IMR-90 (cell line): ENCODE results near the gene BRINP3. TPM values are rescaled to one million over a fixed set of nuclear protein-coding genes. Genes with fewer than 3 reads are reported as not detected.

Experiments used
- ATAC-seq: fragments of 200-7000 bp; cut with Tn5 transposase; 2 replicates; pipeline ENCODE4 v1.9.1; 2020; ENCODE audit warnings: low read depth, mild to moderate bottlenecking, moderate library complexity
- BruUV-seq: library from RNA; stranded (reverse); fragments of 400-500 nt; replicated peaks from 2 replicates; lab custom pipeline; 2021; lab: Mats Ljungman, UMichigan
- CTCF ChIA-PET: fragments of 300-600 bp; formaldehyde crosslinking; extraction: SDS; loops from one replicate; lab custom pipeline; 2021; ENCODE audit warnings: antibody characterized with exemption; lab: Yijun Ruan, JAX
- POLR2A ChIA-PET: fragments of 300-600 bp; sonication (Branson Sonifier 250); formaldehyde crosslinking; loops from one replicate; lab custom pipeline; 2022; ENCODE audit warnings: antibody characterized with exemption; ENCODE audit not compliant: unreplicated experiment; lab: Charles Lee
- DNase-seq: peaks from one replicate; pipeline ENCODE4 v3.0.0; 2013
- H2AFZ ChIP-seq: replicated peaks from 2 replicates; pipeline ENCODE3; 2013; ENCODE audit warnings: low read length, mild to moderate bottlenecking; ENCODE audit not compliant: poor library complexity
- H2AK5ac ChIP-seq: 2 replicates; pipeline ENCODE4 v1.6.1; 2013; ENCODE audit warnings: low read depth, low read length, inconsistent platforms
- H2AK9ac ChIP-seq: replicated peaks from 2 replicates; pipeline ENCODE3; 2013; ENCODE audit warnings: mild to moderate bottlenecking, low read depth, low read length, moderate library complexity; ENCODE audit not compliant: poor library complexity
- H2BK120ac ChIP-seq: 2 replicates; pipeline ENCODE4 v1.6.1; 2013; ENCODE audit warnings: low read depth, low read length, inconsistent platforms
- H2BK15ac ChIP-seq: 3 replicates; pipeline ENCODE4 v1.6.1; 2013; ENCODE audit warnings: low read depth, low read length, inconsistent platforms
- H2BK20ac ChIP-seq: 2 replicates; pipeline ENCODE4 v1.6.1; 2013; ENCODE audit warnings: low read depth, mild to moderate bottlenecking, inconsistent platforms, low read length, moderate library complexity
- H2BK5ac ChIP-seq: 2 replicates; pipeline ENCODE4 v1.6.1; 2013; ENCODE audit warnings: mild to moderate bottlenecking, low read depth, low read length, inconsistent platforms; ENCODE audit not compliant: poor library complexity, severe bottlenecking
- H3K14ac ChIP-seq: replicated peaks from 2 replicates; pipeline ENCODE4 v1.6.1; 2013; ENCODE audit warnings: low read depth, low read length, inconsistent platforms
- H3K18ac ChIP-seq: 2 replicates; pipeline ENCODE4 v1.6.1; 2013; ENCODE audit warnings: low read depth, low read length, control low read depth
- H3K23ac ChIP-seq: 2 replicates; pipeline ENCODE4 v1.6.1; 2013; ENCODE audit warnings: low read depth, low read length, inconsistent platforms
- H3K27ac ChIP-seq: 2 replicates; pipeline ENCODE4 v1.5.1; 2013; ENCODE audit warnings: mild to moderate bottlenecking, control low read depth, low read length; ENCODE audit not compliant: insufficient read depth
- H3K27me3 ChIP-seq: 2 replicates; pipeline ENCODE4 v1.6.1; 2013; ENCODE audit warnings: low read length; ENCODE audit not compliant: control insufficient read depth, insufficient read depth
- H3K36me3 ChIP-seq: 2 replicates; pipeline ENCODE4 v1.6.1; 2013; ENCODE audit warnings: low read length, mixed read lengths; ENCODE audit not compliant: control insufficient read depth, insufficient read depth
- H3K4ac ChIP-seq: 2 replicates; pipeline ENCODE4 v1.6.1; 2013; ENCODE audit warnings: low read depth, low read length, inconsistent platforms
- H3K4me1 ChIP-seq: 2 replicates; pipeline ENCODE4 v1.6.1; 2013; ENCODE audit warnings: low read length, mixed read lengths; ENCODE audit not compliant: control insufficient read depth, insufficient read depth
- H3K4me2 ChIP-seq: 2 replicates; pipeline ENCODE4 v1.6.1; 2013; ENCODE audit warnings: low read depth, mild to moderate bottlenecking, control low read depth, low read length, moderate library complexity
- H3K4me3 ChIP-seq: 2 replicates; pipeline ENCODE4 v1.5.1; 2013; ENCODE audit warnings: low read depth, mild to moderate bottlenecking, control low read depth, low read length, moderate library complexity; ENCODE audit not compliant: insufficient read depth
- H3K56ac ChIP-seq: 2 replicates; pipeline ENCODE4 v1.6.1; 2013; ENCODE audit warnings: low read length, inconsistent platforms; ENCODE audit not compliant: insufficient read depth; ENCODE audit errors: extremely low read depth
- H3K79me1 ChIP-seq, 2 experiments: 2 replicates each; pipeline ENCODE4 v1.6.1; 2013; ENCODE audit warnings: low read length in 2 of 2, inconsistent platforms in 1 of 2, low read depth in 1 of 2
- H3K9ac ChIP-seq: 2 replicates; pipeline ENCODE4 v1.6.1; 2013; ENCODE audit warnings: low read depth, low read length, control low read depth
- H3K9me1 ChIP-seq: 2 replicates; pipeline ENCODE4 v1.6.1; 2013; ENCODE audit warnings: low read length, inconsistent platforms; ENCODE audit not compliant: insufficient read depth
- H3K9me3 ChIP-seq: 2 replicates; pipeline ENCODE4 v1.6.1; 2013; ENCODE audit warnings: low read length; ENCODE audit not compliant: control insufficient read depth, insufficient read depth
- H4K20me1 ChIP-seq: 2 replicates; pipeline ENCODE4 v1.6.1; 2013; ENCODE audit warnings: low read length, inconsistent platforms; ENCODE audit not compliant: insufficient read depth
- H4K5ac ChIP-seq: 2 replicates; pipeline ENCODE4 v1.6.1; 2013; ENCODE audit warnings: mild to moderate bottlenecking, low read depth, low read length, control low read depth
- H4K8ac ChIP-seq, 2 experiments: 2 replicates each; pipeline ENCODE4 v1.6.1; 2013; ENCODE audit warnings: low read depth in 2 of 2, low read length in 2 of 2, control low read depth in 1 of 2, inconsistent platforms in 1 of 2
- H4K91ac ChIP-seq: 2 replicates; pipeline ENCODE4 v1.6.1; 2013; ENCODE audit warnings: low read depth, low read length, inconsistent platforms; ENCODE audit not compliant: insufficient read depth
- BHLHE40 ChIP-seq: fragments of 150-350 bp; IDR thresholded peaks from 2 replicates; pipeline ENCODE4 v1.6.1; 2016; ENCODE audit warnings: mild to moderate bottlenecking, low read depth, low read length
- CEBPB ChIP-seq: IDR thresholded peaks from 2 replicates; pipeline ENCODE4 v1.6.1; 2012; ENCODE audit warnings: low read depth, low read length, improper control_type of control experiment
- CHD1 ChIP-seq: IDR thresholded peaks from 2 replicates; pipeline ENCODE4 v1.6.1; 2012; ENCODE audit warnings: low read depth, low read length, improper control_type of control experiment
- FOS ChIP-seq: fragments of 150-350 bp; IDR thresholded peaks from 2 replicates; pipeline ENCODE4 v1.6.1; 2016; ENCODE audit warnings: low read depth, low read length
- MAFK ChIP-seq: IDR thresholded peaks from 2 replicates; pipeline ENCODE4 v1.6.1; 2012; ENCODE audit warnings: low read depth, low read length, improper control_type of control experiment
- MAZ ChIP-seq: IDR thresholded peaks from 2 replicates; pipeline ENCODE4 v1.6.1; 2012; ENCODE audit warnings: low read depth, mild to moderate bottlenecking, low read length, improper control_type of control experiment, moderate library complexity, borderline replicate concordance
- MXI1 ChIP-seq: IDR thresholded peaks from 2 replicates; pipeline ENCODE4 v1.6.1; 2012; ENCODE audit warnings: low read depth, mild to moderate bottlenecking, low read length, moderate library complexity, borderline replicate concordance
- NFE2L2 ChIP-seq: fragments of 150-350 bp; IDR thresholded peaks from 2 replicates; pipeline ENCODE4 v1.6.1; 2016; ENCODE audit warnings: low read depth, mild to moderate bottlenecking, low read length
- POLR2A ChIP-seq: IDR thresholded peaks from 2 replicates; pipeline ENCODE4 v1.6.1; 2012; ENCODE audit warnings: mild to moderate bottlenecking, low read depth, low read length
- RAD21 ChIP-seq: IDR thresholded peaks from 2 replicates; pipeline ENCODE4 v1.6.1; 2012; ENCODE audit warnings: low read length, improper control_type of control experiment
- RCOR1 ChIP-seq: IDR thresholded peaks from 2 replicates; pipeline ENCODE4 v1.6.1; 2012; ENCODE audit warnings: mild to moderate bottlenecking, low read length, improper control_type of control experiment; ENCODE audit not compliant: insufficient replicate concordance
- RFX5 ChIP-seq: IDR thresholded peaks from 2 replicates; pipeline ENCODE4 v1.8.0; 2012; ENCODE audit warnings: low read depth, mild to moderate bottlenecking, low read length, moderate library complexity
- SMC3 ChIP-seq: fragments of 150-350 bp; IDR thresholded peaks from 2 replicates; pipeline ENCODE4 v1.6.1; 2016; ENCODE audit warnings: low read depth, mild to moderate bottlenecking, antibody characterized with exemption, low read length, moderate library complexity
- WGBS, 2 experiments: methylation state at CpG; one replicate each; pipeline versions ENCODE4 v1.1.5 to v1.1.7; 2013; ENCODE audit warnings: missing lambda C conversion rate in 2 of 2; ENCODE audit not compliant: insufficient read length in 1 of 2; ENCODE audit errors: extremely low coverage in 2 of 2; 5-methylcytosine and 5-hydroxymethylcytosine counted together
- dilution Hi-C: fragments of 300-500 bp; cut with HindIII; formaldehyde crosslinking; loops from one replicate; pipeline ENCODE4 v1.14.3; 2018; ENCODE audit warnings: low sequenced_read_pairs; ENCODE audit not compliant: unreplicated experiment
- in situ Hi-C: fragments of 300-500 bp; cut with MboI; formaldehyde crosslinking; loops from 3 replicates; pipeline ENCODE4 v1.14.3; 2019; ENCODE audit warnings: low sequenced_read_pairs, inconsistent platforms, mixed read lengths
- intact Hi-C: fragments of 100-400 bp; cut with micrococcal nuclease; formaldehyde crosslinking; loops from 2 replicates; pipeline ENCODE4 v1.10.0; 2022
- polyA plus RNA-seq, 3 experiments: library from polyadenylated mRNA; depleted of rRNA; stranded (reverse); fragments of >200 nt; gene quantifications; 2 replicates each; pipeline ENCODE4 v1.2.3, GENCODE V29; 2012; ENCODE audit warnings: low replicate concordance in 1 of 3
- total RNA-seq: library from RNA; depleted of rRNA; stranded (reverse); fragments of >200 nt; gene quantifications from 2 replicates; pipeline ENCODE4 v1.2.3, GENCODE V29; 2012
- TF ChIP-seq, protein P1 (sequence below): fragments of 150-350 bp; IDR thresholded peaks from 2 replicates; pipeline ENCODE4 v1.6.1; 2016; ENCODE audit warnings: low read depth, mild to moderate bottlenecking, low read length, moderate library complexity, borderline replicate concordance
- TF ChIP-seq, protein P2 (sequence below): conservative IDR thresholded peaks from 2 replicates; pipeline ENCODE4 v1.5.1; 2012; ENCODE audit warnings: mild to moderate bottlenecking, low read depth, low read length, improper control_type of control experiment
- TF ChIP-seq, protein P3 (sequence below): fragments of 150-350 bp; IDR thresholded peaks from 2 replicates; pipeline ENCODE4 v1.6.1; 2017; ENCODE audit warnings: mild to moderate bottlenecking, antibody characterized with exemption, low read length, low read depth

Gene BRINP3
- total and polyA plus RNA-seq, 2 of the 4 experiments (the other 2 are of a cell fraction): 0.15 to 0.36 TPM

DNA sequence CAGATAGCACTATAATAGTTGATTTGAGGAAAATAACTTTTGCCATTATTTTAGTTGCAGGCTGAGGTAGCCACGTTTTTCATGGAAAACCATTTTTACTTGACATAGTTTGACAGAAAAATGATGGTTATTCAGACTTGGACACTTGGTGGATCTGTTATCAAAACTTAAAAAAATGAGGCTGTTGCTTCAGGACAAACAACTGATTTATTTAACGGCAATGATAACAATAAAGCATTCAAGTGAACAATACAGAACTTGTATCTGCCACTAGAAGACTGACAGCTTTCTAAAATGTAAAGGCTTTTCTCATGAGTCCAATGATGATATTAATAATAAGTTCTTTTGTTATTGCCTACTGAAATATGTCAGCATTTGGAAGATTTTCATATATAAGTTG is 322.9 kb downstream of the BRINP3 start:
- Histone ChIP-seq H3K56ac (no peak overlapping the region), H4K20me1 (no peaks in the 10 kb centered on the region), H3K18ac (no peak overlapping the region), H4K91ac (no peak overlapping the region), H3K4me3 (no peak overlapping the region), H2AFZ (no peak overlapping the region), H3K4me1 (no peaks in the 10 kb centered on the region), H3K27me3 (no peaks in the 10 kb centered on the region), H2BK20ac (no peak overlapping the region), H2AK5ac (no peak overlapping the region), H2BK120ac (no peak overlapping the region), H3K9ac (no peak overlapping the region), H3K36me3 (no peaks in the 10 kb centered on the region), H3K79me1 (no peaks in the 10 kb centered on the region), H3K14ac (no peak overlapping the region), H4K8ac (no peak overlapping the region), H2BK15ac (no peak overlapping the region), H3K4me2 (no peak overlapping the region), H4K5ac (no peak overlapping the region), H3K4ac (no peak overlapping the region), H3K9me1 (no peaks in the 10 kb centered on the region), H3K23ac (no peak overlapping the region), H2AK9ac (no peak overlapping the region), H3K9me3 (no peaks in the 10 kb centered on the region), H3K27ac (no peak overlapping the region), H2BK5ac (no peak overlapping the region)
- no CpG with 5 or more reads among the region's 2 CpGs for WGBS, 2 experiments
- TF ChIP-seq POLR2A: no peak
- TF ChIP-seq MAFK: no peak
- no peak for TF ChIP-seq FOS
- TF ChIP-seq, protein P1, sequence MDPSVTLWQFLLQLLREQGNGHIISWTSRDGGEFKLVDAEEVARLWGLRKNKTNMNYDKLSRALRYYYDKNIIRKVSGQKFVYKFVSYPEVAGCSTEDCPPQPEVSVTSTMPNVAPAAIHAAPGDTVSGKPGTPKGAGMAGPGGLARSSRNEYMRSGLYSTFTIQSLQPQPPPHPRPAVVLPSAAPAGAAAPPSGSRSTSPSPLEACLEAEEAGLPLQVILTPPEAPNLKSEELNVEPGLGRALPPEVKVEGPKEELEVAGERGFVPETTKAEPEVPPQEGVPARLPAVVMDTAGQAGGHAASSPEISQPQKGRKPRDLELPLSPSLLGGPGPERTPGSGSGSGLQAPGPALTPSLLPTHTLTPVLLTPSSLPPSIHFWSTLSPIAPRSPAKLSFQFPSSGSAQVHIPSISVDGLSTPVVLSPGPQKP: no peak
- TF ChIP-seq MAZ: no peak
- no peak for TF ChIP-seq RCOR1
- no peak for TF ChIP-seq CEBPB
- no peak for TF ChIP-seq RAD21
- TF ChIP-seq BHLHE40: no peak
- no peak for TF ChIP-seq SMC3
- TF ChIP-seq MXI1: no peak
- TF ChIP-seq, protein P2, sequence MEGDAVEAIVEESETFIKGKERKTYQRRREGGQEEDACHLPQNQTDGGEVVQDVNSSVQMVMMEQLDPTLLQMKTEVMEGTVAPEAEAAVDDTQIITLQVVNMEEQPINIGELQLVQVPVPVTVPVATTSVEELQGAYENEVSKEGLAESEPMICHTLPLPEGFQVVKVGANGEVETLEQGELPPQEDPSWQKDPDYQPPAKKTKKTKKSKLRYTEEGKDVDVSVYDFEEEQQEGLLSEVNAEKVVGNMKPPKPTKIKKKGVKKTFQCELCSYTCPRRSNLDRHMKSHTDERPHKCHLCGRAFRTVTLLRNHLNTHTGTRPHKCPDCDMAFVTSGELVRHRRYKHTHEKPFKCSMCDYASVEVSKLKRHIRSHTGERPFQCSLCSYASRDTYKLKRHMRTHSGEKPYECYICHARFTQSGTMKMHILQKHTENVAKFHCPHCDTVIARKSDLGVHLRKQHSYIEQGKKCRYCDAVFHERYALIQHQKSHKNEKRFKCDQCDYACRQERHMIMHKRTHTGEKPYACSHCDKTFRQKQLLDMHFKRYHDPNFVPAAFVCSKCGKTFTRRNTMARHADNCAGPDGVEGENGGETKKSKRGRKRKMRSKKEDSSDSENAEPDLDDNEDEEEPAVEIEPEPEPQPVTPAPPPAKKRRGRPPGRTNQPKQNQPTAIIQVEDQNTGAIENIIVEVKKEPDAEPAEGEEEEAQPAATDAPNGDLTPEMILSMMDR: no peak
- no peak for TF ChIP-seq RFX5
- TF ChIP-seq, protein P3, sequence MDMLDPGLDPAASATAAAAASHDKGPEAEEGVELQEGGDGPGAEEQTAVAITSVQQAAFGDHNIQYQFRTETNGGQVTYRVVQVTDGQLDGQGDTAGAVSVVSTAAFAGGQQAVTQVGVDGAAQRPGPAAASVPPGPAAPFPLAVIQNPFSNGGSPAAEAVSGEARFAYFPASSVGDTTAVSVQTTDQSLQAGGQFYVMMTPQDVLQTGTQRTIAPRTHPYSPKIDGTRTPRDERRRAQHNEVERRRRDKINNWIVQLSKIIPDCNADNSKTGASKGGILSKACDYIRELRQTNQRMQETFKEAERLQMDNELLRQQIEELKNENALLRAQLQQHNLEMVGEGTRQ: no peak
- TF ChIP-seq CHD1: no peak
- no peak for TF ChIP-seq NFE2L2
- intact Hi-C loops: no loop called here
- no peak for DNase-seq
- ATAC-seq: no peak
- ChIA-PET POLR2A (no interaction called here), CTCF (no interaction called here)
- dilution Hi-C loops: no loop called here
- no TSS peak for BruUV-seq
- in situ Hi-C loops: no loop called here
